ENCODE data around the gene SLC2A2.

DNA sequence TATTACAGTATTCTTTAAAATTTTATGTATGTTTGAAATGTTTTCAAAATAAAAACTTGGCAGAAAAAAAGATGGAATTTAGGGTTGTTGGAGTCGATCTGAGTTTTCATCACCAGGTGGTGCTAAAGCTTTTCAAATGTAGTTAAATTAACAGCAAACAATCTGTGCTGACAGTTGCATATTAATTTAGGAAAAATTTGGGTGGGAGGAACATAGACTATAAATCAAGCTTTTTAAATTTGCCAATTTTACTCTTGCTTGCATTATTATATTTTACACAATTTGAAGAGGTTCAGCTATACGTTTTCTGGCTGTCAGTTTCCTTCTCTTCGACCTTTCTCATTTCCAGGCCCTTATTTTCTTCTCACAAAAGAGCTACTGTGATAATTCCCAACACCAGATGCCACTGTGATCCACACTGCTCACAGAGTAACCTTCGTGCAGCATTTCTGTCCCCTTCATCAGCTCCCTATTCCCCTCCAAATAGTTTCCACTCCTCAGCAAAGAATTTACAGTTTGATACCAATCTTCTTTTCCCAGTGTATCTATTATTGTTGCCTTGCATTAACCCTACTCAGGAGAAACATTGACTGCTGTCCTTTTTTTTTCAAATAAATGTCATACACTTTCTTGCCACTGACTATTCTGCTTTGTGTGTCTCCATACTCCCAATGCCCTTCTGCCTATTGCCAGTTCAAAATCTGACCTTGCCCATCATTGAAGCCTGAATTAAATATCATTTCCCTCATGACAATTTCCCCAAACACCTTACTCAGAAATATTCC lies 64.7 kb downstream of the SLC2A2 start:
- TF ChIP-seq POLR2A (IDR thresholded peaks at IDR 0.05) (no peak), EP300 (IDR thresholded peaks at IDR 0.05) (no peak)
- TF ChIP-seq, protein P1, sequence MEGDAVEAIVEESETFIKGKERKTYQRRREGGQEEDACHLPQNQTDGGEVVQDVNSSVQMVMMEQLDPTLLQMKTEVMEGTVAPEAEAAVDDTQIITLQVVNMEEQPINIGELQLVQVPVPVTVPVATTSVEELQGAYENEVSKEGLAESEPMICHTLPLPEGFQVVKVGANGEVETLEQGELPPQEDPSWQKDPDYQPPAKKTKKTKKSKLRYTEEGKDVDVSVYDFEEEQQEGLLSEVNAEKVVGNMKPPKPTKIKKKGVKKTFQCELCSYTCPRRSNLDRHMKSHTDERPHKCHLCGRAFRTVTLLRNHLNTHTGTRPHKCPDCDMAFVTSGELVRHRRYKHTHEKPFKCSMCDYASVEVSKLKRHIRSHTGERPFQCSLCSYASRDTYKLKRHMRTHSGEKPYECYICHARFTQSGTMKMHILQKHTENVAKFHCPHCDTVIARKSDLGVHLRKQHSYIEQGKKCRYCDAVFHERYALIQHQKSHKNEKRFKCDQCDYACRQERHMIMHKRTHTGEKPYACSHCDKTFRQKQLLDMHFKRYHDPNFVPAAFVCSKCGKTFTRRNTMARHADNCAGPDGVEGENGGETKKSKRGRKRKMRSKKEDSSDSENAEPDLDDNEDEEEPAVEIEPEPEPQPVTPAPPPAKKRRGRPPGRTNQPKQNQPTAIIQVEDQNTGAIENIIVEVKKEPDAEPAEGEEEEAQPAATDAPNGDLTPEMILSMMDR (IDR thresholded peaks at IDR 0.05) = peak; percentile 7 to 58 (median 46)
